ENCODE data around the gene BCL2A1. TPM values are rescaled to one million over a fixed set of nuclear protein-coding genes. Genes with fewer than 3 reads are reported as not detected.
A peak's percentile ranks its signal among the peaks of the same experiment; 100 is the strongest.

The BCL2A1 gene
- total RNA-seq (2013; cell fraction: nucleolus; rRNA removed) = 254 and 257 TPM in 2 replicates
- total RNA-seq (2014; rRNA removed) = 181 and 223 TPM in 2 replicates
- 358 and 373 TPM in 2 replicates for total RNA-seq (2014; rRNA removed; fragmentation: Illumina TruSeq; extraction: Trizol)
- 183 and 212 TPM in 2 replicates for total RNA-seq (2021)
- 147 TPM for polyA plus RNA-seq (2011; ENCODE audit: low read depth)
- 375 and 596 TPM in 2 replicates for polyA plus RNA-seq (2011; rRNA removed)
- polyA plus RNA-seq (2011; cell fraction: cytosol; rRNA removed) = 165 and 194 TPM in 2 replicates
- polyA plus RNA-seq (2011; cell fraction: nucleus; rRNA removed) = 92.5 and 111 TPM in 2 replicates
- polyA plus RNA-seq (2012) = 152 and 177 TPM in 2 replicates
- polyA plus RNA-seq (2014; fragmentation: Illumina TruSeq; extraction: Trizol) = 374 and 510 TPM in 2 replicates
- 100 to 1,000 TPM; 536 to 570 TPM for polyA plus RNA-seq (2014; fragmentation: Nextera tagmentation; extraction: Ambion mirVana)
- polyA plus RNA-seq (2014; rRNA removed) = 224 and 283 TPM in 2 replicates
- 100 to 1,000 TPM; 190 to 192 TPM for polyA plus RNA-seq (2016; fragmentation: Nextera tagmentation; extraction: Ambion mirVana)
- polyA minus RNA-seq (2011; rRNA and poly(A)+ RNA removed) = 130 and 161 TPM in 2 replicates
- 40.8 and 46.6 TPM in 2 replicates for polyA minus RNA-seq (2011; cell fraction: cytosol; rRNA and poly(A)+ RNA removed)
- polyA minus RNA-seq (2011; cell fraction: nucleus; rRNA and poly(A)+ RNA removed) = 73.5 and 89.2 TPM in 2 replicates
- Bru-seq, nascent RNA = percentile 99 among the genes with signal in this experiment
- BruChase-seq, experiment 1, labeled RNA remaining after a 6-hour chase = percentile 95 among the genes with signal in this experiment
- BruChase-seq, experiment 2, labeled RNA remaining after a 2-hour chase = percentile 97 among the genes with signal in this experiment
- long read RNA-seq, experiment 1, transcript BCL2A1-202 (3 exons, 809 nt) = minor isoform, 13 of 107 reads
- long read RNA-seq, experiment 1, transcript BCL2A1-201 (2 exons, 1,033 nt) = major isoform, 93 of 107 reads
- long read RNA-seq, experiment 1, partial matches to known transcripts = 0 of 107 reads
- long read RNA-seq, experiment 1, other reads (novel, unspliced or antisense) = 1 of 107 reads
- long read RNA-seq, experiment 2, transcript BCL2A1-202 (3 exons, 809 nt) = minor isoform, 50 of 382 reads
- long read RNA-seq, experiment 2, transcript BCL2A1-201 (2 exons, 1,033 nt) = major isoform, 314 of 382 reads
- long read RNA-seq, experiment 2, partial matches to known transcripts = 1 of 382 reads
- long read RNA-seq, experiment 2, other reads (novel, unspliced or antisense) = 17 of 382 reads

- intact Hi-C loops (cut with micrococcal nuclease; ENCODE audit: unreplicated experiment) = loop anchor here (1.0 to 2.0 kb wide), 5 partner anchors 11 to 74 kb away; partner anchors contain the start of gene MTHFS
- Histone ChIP-seq H3K36me3 (ENCODE audit: control insufficient read depth in 2 of 2, insufficient read depth in 2 of 2, low read length in 1 of 2) (no peaks in the 10 kb centered on the region), H3K9me3 (replicated peaks; ENCODE audit: control insufficient read depth, insufficient read depth, low read length) (no peaks in the 10 kb centered on the region), H4K20me1 (ENCODE audit: control insufficient read depth, insufficient read depth) (no peaks in the 10 kb centered on the region), H2AFZ (ENCODE audit: control insufficient read depth, low read depth, low read length) (peak within 1 kb of the TSS; percentile 16; the same call in 1 of the 2 replicates), H3K79me2 (ENCODE audit: control insufficient read depth, insufficient read depth, low read length) (peaks cover 53% of the 10 kb centered on the region), H3K9ac (ENCODE audit: control insufficient read depth, insufficient read depth, low read length) (peak within 1 kb of the TSS; percentile 70), H3K27ac (ENCODE audit: control insufficient read depth, insufficient read depth) (peak within 1 kb of the TSS; percentile 88), H3K4me3 (peak within 1 kb of the TSS; percentile 88), H3K4me2 (ENCODE audit: control insufficient read depth, insufficient read depth) (peak within 1 kb of the TSS; percentile 70), H3K27me3 (replicated peaks in 1 of 2; ENCODE audit: control insufficient read depth in 2 of 2, insufficient read depth in 2 of 2, low read length in 1 of 2) (no peaks in the 10 kb centered on the region), H3K4me1 (ENCODE audit: control insufficient read depth, insufficient read depth, low read length) (peaks cover 26% of the 10 kb centered on the region)
- TSS peak; percentile 79 for BruUV-seq (replicated peaks)
- ChIA-PET POLR2A (interaction anchor here (0.5 to 5.2 kb wide), 9 partner anchors 8 to 117 kb away, joined by 3 to 49 read pairs (median 5); no protein-coding TSS in a partner anchor), RAD21 (ENCODE audit: unreplicated experiment) (interaction anchor here (0.8 to 6.2 kb wide), 16 partner anchors 8 to 76 kb away, joined by 3 to 59 read pairs (median 9); no protein-coding TSS in a partner anchor), CTCF (interaction anchor here (0.8 to 4.6 kb wide), 9 partner anchors 7 to 373 kb away, joined by 3 to 28 read pairs (median 4); no protein-coding TSS in a partner anchor), SMC1A (ENCODE audit: uncharacterized antibody, unreplicated experiment) (interaction anchor here (0.7 to 10.3 kb wide), 18 partner anchors 8 to 92 kb away, joined by 3 to 115 read pairs (median 6); no protein-coding TSS in a partner anchor)
- WGBS (ENCODE audit: insufficient coverage, insufficient replicate concordance, low lambda C conversion rate, missing lambda C conversion rate) = under 1% methylated on average over 11 of the region's 11 CpGs
- peak; percentile 96 for DNase-seq (ENCODE audit: low read depth, low spot score)
- ATAC-seq = peak; percentile 72
- in situ Hi-C loops (cut with MboI) = no loop called here
- FAIRE-seq = peak; percentile 93
- TF ChIP-seq MLLT1 (IDR thresholded peaks at IDR 0.05) = peak; percentile 96
- TF ChIP-seq, protein P1, sequence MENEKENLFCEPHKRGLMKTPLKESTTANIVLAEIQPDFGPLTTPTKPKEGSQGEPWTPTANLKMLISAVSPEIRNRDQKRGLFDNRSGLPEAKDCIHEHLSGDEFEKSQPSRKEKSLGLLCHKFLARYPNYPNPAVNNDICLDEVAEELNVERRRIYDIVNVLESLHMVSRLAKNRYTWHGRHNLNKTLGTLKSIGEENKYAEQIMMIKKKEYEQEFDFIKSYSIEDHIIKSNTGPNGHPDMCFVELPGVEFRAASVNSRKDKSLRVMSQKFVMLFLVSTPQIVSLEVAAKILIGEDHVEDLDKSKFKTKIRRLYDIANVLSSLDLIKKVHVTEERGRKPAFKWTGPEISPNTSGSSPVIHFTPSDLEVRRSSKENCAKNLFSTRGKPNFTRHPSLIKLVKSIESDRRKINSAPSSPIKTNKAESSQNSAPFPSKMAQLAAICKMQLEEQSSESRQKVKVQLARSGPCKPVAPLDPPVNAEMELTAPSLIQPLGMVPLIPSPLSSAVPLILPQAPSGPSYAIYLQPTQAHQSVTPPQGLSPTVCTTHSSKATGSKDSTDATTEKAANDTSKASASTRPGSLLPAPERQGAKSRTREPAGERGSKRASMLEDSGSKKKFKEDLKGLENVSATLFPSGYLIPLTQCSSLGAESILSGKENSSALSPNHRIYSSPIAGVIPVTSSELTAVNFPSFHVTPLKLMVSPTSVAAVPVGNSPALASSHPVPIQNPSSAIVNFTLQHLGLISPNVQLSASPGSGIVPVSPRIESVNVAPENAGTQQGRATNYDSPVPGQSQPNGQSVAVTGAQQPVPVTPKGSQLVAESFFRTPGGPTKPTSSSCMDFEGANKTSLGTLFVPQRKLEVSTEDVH (IDR thresholded peaks at IDR 0.05; ENCODE audit: low read depth, partially characterized antibody) = no peak
- no peak for TF ChIP-seq SMC3 (IDR thresholded peaks at IDR 0.05; ENCODE audit: borderline replicate concordance, low read length)
- TF ChIP-seq KDM1A (IDR thresholded peaks at IDR 0.05; ENCODE audit: borderline replicate concordance) = no peak
- no peak; the same call in 1 of the 2 replicates for TF ChIP-seq CHD1 (IDR thresholded peaks at IDR 0.05; ENCODE audit: low read depth, low read length)
- TF ChIP-seq, protein P2, sequence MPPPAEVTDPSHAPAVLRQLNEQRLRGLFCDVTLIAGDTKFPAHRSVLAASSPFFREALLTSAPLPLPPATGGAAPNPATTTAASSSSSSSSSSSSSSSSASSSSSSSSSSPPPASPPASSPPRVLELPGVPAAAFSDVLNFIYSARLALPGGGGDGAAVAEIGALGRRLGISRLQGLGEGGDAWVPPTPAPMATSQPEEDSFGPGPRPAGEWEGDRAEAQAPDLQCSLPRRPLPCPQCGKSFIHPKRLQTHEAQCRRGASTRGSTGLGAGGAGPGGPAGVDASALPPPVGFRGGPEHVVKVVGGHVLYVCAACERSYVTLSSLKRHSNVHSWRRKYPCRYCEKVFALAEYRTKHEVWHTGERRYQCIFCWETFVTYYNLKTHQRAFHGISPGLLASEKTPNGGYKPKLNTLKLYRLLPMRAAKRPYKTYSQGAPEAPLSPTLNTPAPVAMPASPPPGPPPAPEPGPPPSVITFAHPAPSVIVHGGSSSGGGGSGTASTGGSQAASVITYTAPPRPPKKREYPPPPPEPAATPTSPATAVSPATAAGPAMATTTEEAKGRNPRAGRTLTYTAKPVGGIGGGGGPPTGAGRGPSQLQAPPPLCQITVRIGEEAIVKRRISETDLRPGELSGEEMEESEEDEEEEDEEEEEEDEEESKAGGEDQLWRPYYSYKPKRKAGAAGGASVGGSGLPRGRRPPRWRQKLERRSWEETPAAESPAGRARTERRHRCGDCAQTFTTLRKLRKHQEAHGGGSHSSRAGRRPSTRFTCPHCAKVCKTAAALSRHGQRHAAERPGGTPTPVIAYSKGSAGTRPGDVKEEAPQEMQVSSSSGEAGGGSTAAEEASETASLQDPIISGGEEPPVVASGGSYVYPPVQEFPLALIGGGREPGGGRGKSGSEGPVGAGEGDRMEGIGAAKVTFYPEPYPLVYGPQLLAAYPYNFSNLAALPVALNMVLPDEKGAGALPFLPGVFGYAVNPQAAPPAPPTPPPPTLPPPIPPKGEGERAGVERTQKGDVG (CRISPR knock-in tag; IDR thresholded peaks at IDR 0.05) = no peak
- peak; percentile 94; the same call in 2 of the 3 replicates for TF ChIP-seq POU2F2 (IDR thresholded peaks at IDR 0.05; ENCODE audit: borderline replicate concordance, low read depth, low read length)
These were observed at the start of gene BCL2A1 for GRCh38 chr15:79970624-79971434. BCL2A1 (minus strand) TSS chr15:79971196; CDS start chr15:79971119, 77 bp downstream.

Data from GM12878 (cell line).